GM18951 (cell line): ENCODE measurements around the gene RTBDN.

Experiments
- POLR2A ChIP-seq: IDR thresholded peaks from 4 replicates; pipeline ENCODE4 v1.6.1; 2011; ENCODE audit warnings: mild to moderate bottlenecking; ENCODE audit not compliant: insufficient read length, insufficient read depth; ENCODE audit errors: extremely low read depth
- in situ Hi-C: fragments of 300-500 bp; cut with MboI; formaldehyde crosslinking; loops from one replicate; pipeline ENCODE4 v1.12.0; 2022; ENCODE audit warnings: low sequenced_read_pairs, mixed read lengths, inconsistent platforms; ENCODE audit not compliant: unreplicated experiment

Gene RTBDN

GRCh38 chr19:12789098-12789903 is 45.1 kb downstream of the RTBDN start:
- peak; percentile 77 for TF ChIP-seq POLR2A
- in situ Hi-C loops: no loop called here

- peak; percentile 57 for TF ChIP-seq POLR2A
- in situ Hi-C loops: no loop called here
Observed at GRCh38 chr19:12788682-12789097, 45.7 kb downstream of the RTBDN start.

- TF ChIP-seq POLR2A: no peak
- in situ Hi-C loops: no loop called here
Observed at GRCh38 chr19:12788042-12788681, 46.2 kb downstream of the RTBDN start.

- no peak for TF ChIP-seq POLR2A
- in situ Hi-C loops: no loop called here
Observed at GRCh38 chr19:12787458-12787857, 46.9 kb downstream of the RTBDN start.

GRCh38 chr19:12786952-12787351 is 47.4 kb downstream of the RTBDN start:
- TF ChIP-seq POLR2A: no peak
- in situ Hi-C loops: no loop called here

- in situ Hi-C loops: no loop called here
- peak; percentile 28 for TF ChIP-seq POLR2A
Observed at GRCh38 chr19:12786141-12786870, 48.1 kb downstream of the RTBDN start.

GRCh38 chr19:12785431-12786031 is 48.8 kb downstream of the RTBDN start:
- in situ Hi-C loops: no loop called here
- no peak for TF ChIP-seq POLR2A

DNA sequence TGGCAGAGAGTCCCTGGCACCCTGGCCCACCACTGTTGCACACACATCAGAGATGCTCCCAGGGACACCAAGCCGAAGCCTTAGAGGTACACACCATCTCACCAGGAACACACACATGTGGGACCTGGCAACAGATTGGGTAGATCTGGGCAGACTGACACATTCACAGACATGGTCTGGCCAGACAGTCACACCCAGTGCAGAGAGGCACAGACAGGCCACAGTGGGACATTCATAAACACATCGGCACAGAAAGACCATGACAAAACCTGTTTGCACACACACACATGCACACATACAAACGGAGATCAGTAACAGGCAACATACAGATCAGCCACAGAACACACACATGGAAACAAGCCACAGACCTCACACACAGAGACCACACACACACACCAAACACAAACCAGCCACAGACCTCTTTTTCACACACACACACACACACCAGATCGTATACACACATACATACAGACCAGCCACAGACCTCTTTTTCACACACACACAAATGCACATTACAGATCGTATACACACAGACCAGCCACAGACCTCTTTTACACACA is 49.4 kb downstream of the RTBDN start:
- in situ Hi-C loops: no loop called here
- TF ChIP-seq POLR2A: no peak

DNA sequence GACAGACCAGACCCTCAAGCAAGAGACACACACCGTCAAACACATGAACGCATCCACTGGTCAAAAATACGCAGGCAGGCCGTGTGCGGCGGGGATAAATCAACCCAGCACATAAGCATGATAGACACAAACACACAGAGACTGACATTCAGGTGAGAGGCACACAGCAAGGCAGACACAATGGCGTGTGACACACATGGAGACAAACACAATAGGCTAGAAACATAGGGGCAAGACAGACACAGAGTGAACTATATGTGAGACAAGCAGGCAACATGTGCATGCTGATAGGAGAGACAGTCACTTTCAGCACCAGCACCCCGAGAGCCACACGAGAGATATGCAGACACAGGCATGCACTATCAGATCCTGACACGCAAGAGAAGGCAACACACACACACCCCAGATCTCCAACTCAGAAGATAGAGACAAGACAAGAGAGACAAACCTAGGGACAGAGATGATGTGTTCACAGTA is 49.9 kb downstream of the RTBDN start:
- in situ Hi-C loops: no loop called here
- TF ChIP-seq POLR2A: no peak

GRCh38 chr19:12783849-12784393 is 50.5 kb downstream of the RTBDN start:
- no peak for TF ChIP-seq POLR2A
- in situ Hi-C loops: no loop called here

DNA sequence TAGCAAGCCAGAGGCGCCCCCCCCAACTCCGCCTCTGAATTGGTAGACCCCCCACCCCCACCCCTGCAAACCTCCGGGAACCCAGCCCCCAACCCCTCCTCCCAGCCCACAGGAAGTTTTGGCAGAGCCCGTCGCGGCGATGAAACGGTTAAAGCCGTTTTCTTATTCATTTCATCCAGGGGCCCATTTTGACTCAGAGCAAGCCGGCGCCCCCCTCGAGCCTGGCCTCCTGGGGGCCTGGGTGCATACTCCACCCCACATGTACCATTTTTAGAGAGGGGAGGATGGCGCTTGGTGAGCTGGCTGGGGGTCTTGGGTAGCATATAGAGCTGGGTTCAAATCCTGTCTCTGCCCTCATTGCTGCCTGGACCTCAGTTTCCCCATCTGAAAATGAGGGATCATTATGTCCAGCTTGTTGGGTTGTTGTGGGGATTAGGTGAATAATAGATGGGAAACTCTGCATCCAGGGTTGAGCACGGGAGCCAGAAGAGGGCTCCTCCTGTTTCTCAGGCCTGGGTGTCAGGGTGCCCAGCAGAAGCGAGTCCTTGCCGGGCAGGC is 51.0 kb downstream of the RTBDN start:
- peak; percentile 15 for TF ChIP-seq POLR2A
- in situ Hi-C loops: no loop called here
